PFSK-1 (cell line): ENCODE results near the gene FHL5.

Source experiments
- FOXP2 ChIP-seq: optimal IDR thresholded peaks from 2 replicates; pipeline ENCODE3; 2011; ENCODE audit warnings: borderline replicate concordance, control low read depth, inconsistent platforms; ENCODE audit not compliant: insufficient read depth; ENCODE audit errors: extremely low read length, extremely low read depth
- POLR2AphosphoS5 ChIP-seq: IDR thresholded peaks from 2 replicates; pipeline ENCODE4 v1.6.1; 2012; ENCODE audit warnings: low read depth, mild to moderate bottlenecking, control low read depth, low read length, moderate library complexity
- REST ChIP-seq, 2 experiments: IDR thresholded peaks; 2 replicates each; pipeline versions ENCODE4 v1.6.1 to v1.8.0; 2011 to 2012; ENCODE audit warnings: low read depth in 2 of 2, low read length in 2 of 2, control low read depth in 1 of 2, inconsistent platforms in 1 of 2, mild to moderate bottlenecking in 1 of 2, moderate library complexity in 1 of 2; ENCODE audit not compliant: insufficient read depth in 1 of 2
- SIN3A ChIP-seq: IDR thresholded peaks from 2 replicates; pipeline ENCODE4 v1.6.1; 2012; ENCODE audit warnings: mild to moderate bottlenecking, low read length, moderate library complexity, borderline replicate concordance; ENCODE audit not compliant: insufficient read depth
- TAF1 ChIP-seq: IDR thresholded peaks from 2 replicates; pipeline ENCODE4 v1.6.1; 2012; ENCODE audit warnings: low read length, control low read depth, borderline replicate concordance; ENCODE audit not compliant: insufficient read depth

Gene FHL5

GRCh38 chr6:96656567-96656966 is 93.6 kb downstream of the FHL5 start:
- no peak for TF ChIP-seq TAF1
- no peak for TF ChIP-seq POLR2AphosphoS5
- no peak for TF ChIP-seq FOXP2
- TF ChIP-seq SIN3A, result no peak
- no peak for TF ChIP-seq REST (IDR thresholded peaks at IDR 0.05; ENCODE audit: insufficient read depth in 1 of 2, low read depth in 2 of 2, low read length in 2 of 2)

- no peak for TF ChIP-seq SIN3A
- no peak for TF ChIP-seq REST (IDR thresholded peaks at IDR 0.05; ENCODE audit: insufficient read depth in 1 of 2, low read depth in 2 of 2, low read length in 2 of 2)
- TF ChIP-seq TAF1, result no peak
- TF ChIP-seq FOXP2, result no peak
- TF ChIP-seq POLR2AphosphoS5, result no peak
Observed at GRCh38 chr6:96657344-96657743, 94.4 kb downstream of the FHL5 start.

DNA sequence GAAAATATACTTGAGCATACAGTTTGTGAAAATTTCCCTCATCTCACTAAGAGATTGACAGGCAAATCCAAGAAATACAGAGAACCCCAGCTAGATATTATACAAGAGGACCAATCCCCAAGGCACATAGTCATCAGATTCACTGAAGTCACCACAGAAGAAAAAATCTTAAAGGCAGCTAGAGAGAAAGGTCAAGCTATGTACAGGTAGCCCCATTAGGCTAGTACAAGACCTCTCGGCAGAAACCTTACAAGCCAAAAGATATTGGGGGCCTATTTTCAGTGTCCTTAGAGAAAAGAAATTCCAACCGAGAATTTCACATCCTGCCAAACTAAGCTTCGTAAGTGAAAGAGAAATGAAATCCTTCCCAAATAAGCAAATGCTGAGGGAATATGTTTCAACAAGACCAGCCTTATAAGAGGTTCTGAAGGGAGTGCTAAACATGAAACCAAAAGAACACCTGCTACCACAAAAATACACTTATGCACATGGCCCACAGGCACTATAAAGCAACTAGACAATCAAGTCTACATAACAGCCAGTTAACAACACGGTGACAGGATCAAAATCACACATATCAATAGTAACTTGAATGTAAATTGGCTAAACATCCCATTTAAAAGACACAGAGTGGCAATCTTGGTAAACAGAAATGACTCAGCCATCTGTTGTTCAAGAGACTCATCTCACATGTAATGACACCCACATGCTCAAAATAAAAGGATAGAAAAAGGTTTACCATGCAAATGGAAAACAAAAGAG is 96.3 kb downstream of the FHL5 start:
- TF ChIP-seq FOXP2 (no peak), POLR2AphosphoS5 (no peak), SIN3A (no peak), REST (IDR thresholded peaks at IDR 0.05; ENCODE audit: insufficient read depth in 1 of 2, low read depth in 2 of 2, low read length in 2 of 2) (no peak), TAF1 (no peak)
